ENCODE results near the gene GYG2. TPM values are rescaled to one million over a fixed set of nuclear protein-coding genes. Genes with fewer than 3 reads are reported as not detected.

Gene GYG2
- total RNA-seq, 1 donor from 2014 or later, result 7.8 TPM

Other genes starting within 250 kb of the GYG2 start
- gene CD99, start 137.6 kb upstream of the GYG2 start, total RNA-seq, result 122 TPM
- 3.1 TPM for gene XG, start 76.9 kb upstream of the GYG2 start, total RNA-seq
- 11.0 TPM for gene ARSD, start 100.4 kb downstream of the GYG2 start, total RNA-seq
- gene ARSH, start 177.6 kb downstream of the GYG2 start, total RNA-seq, result not detected
- gene ARSF, start 212.5 kb downstream of the GYG2 start, total RNA-seq, result not detected

Measured in skeletal muscle tissue (tissue), 1 donor.